Vagina (tissue), 2 donors: ENCODE results near the gene GJB1.

Experiments used
- CTCF ChIP-seq, 3 experiments: fragments of 450-650 bp in 2 of 3; fragments of 200-600 bp in 1 of 3; sonication (generic) in 1 of 3; IDR thresholded peaks; one replicate each; pipeline ENCODE4 v1.5.1; 2017 to 2019; ENCODE audit warnings: antibody characterized with exemption in 3 of 3, mild to moderate bottlenecking in 2 of 3, moderate library complexity in 2 of 3
- POLR2A ChIP-seq, 2 donors: fragments of 450-650 bp; IDR thresholded peaks; one replicate each; pipeline ENCODE4 v1.6.1; 2017; ENCODE audit warnings: antibody characterized with exemption in 2 of 2, mild to moderate bottlenecking in 2 of 2, moderate library complexity in 2 of 2
- POLR2AphosphoS5 ChIP-seq, 2 donors: sonication (generic); formaldehyde crosslinking; IDR thresholded peaks; one replicate each; pipeline ENCODE4 v1.9.0; 2017; ENCODE audit warnings: antibody characterized with exemption in 2 of 2, mild to moderate bottlenecking in 2 of 2, low read depth in 1 of 2; ENCODE audit not compliant: insufficient read depth in 1 of 2

DNA sequence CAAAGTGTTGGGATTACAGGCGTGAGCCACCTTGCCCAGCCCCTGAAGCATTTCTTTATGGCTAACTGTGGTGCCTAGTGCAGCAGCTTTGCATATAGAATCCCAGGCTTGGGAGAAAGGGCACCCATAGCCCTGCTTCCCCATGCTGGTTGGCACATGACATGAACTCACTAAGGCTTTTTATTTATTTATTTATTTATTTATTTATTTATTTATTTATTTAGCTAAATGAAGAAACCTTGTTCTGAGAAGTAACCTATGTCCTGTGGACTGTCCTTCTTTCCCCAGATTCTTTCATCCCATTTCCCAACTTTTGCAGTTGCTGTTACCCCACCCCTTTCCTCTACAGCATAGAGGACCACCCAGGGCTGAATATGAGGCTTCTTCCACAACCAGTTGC, 1.9 kb upstream of the GJB1 start:
- TF ChIP-seq POLR2A (IDR thresholded peaks at IDR 0.05) (no peak), CTCF (IDR thresholded peaks at IDR 0.05) (no peak), POLR2AphosphoS5 (IDR thresholded peaks at IDR 0.05; ENCODE audit: insufficient read depth in 1 of 2, low read depth in 1 of 2) (no peak)
